SU-DHL-6 (cell line): ENCODE results near the gene TMEM175.

Experiments
- H2AFZ ChIP-seq: fragments of 200-600 bp; sonication (generic); 2 replicates; pipeline ENCODE4 v1.6.1; 2014; ENCODE audit warnings: low read depth, mild to moderate bottlenecking, moderate library complexity, mixed read lengths, antibody characterized with exemption, low read length; ENCODE audit not compliant: severe bottlenecking
- H3F3A ChIP-seq: fragments of 200-600 bp; shearing (Covaris generic); 2 replicates; pipeline ENCODE4 v1.6.0; 2016; ENCODE audit warnings: antibody characterized with exemption, mild to moderate bottlenecking; ENCODE audit not compliant: insufficient read depth
- H3K27ac ChIP-seq: fragments of 200-600 bp; sonication (generic); 2 replicates; pipeline ENCODE4 v1.5.1; 2016; ENCODE audit warnings: low read depth, mild to moderate bottlenecking, low read length, moderate library complexity, mixed read lengths
- H3K27me3 ChIP-seq: fragments of 200-600 bp; sonication (generic), shearing (Covaris generic); 2 replicates; pipeline ENCODE4 v1.6.0; 2014; ENCODE audit warnings: mild to moderate bottlenecking, low read length
- H3K36me3 ChIP-seq: fragments of 200-600 bp; sonication (generic); 2 replicates; pipeline ENCODE4 v1.6.1; 2014; ENCODE audit warnings: mild to moderate bottlenecking, low read length, mixed read lengths
- H3K4me2 ChIP-seq: fragments of 300-600, 200-600 bp; shearing (Covaris generic), sonication (generic); 2 replicates; pipeline ENCODE4 v1.6.0; 2014; ENCODE audit warnings: low read length, low read depth, mild to moderate bottlenecking; ENCODE audit not compliant: poor library complexity, severe bottlenecking
- H3K4me3 ChIP-seq: fragments of 200-600 bp; sonication (generic); 2 replicates; pipeline ENCODE4 v1.5.1; 2014; ENCODE audit warnings: antibody characterized with exemption, low read length, mild to moderate bottlenecking, mixed read lengths; ENCODE audit not compliant: insufficient read depth, poor library complexity, severe bottlenecking
- H3K79me2 ChIP-seq: fragments of 200-600 bp; sonication (generic); 2 replicates; pipeline ENCODE4 v1.6.1; 2014; ENCODE audit warnings: mild to moderate bottlenecking, low read length, moderate library complexity; ENCODE audit not compliant: insufficient read depth
- H3K9ac ChIP-seq: fragments of 200-600 bp; sonication (generic); 2 replicates; pipeline ENCODE4 v1.7.0; 2014; ENCODE audit warnings: mild to moderate bottlenecking, low read length
- H3K9me2 ChIP-seq: fragments of 200-600 bp; sonication (generic); replicated peaks from 2 replicates; pipeline ENCODE4 v1.6.1; 2014; ENCODE audit warnings: low read length; ENCODE audit not compliant: insufficient read depth
- H3K9me3 ChIP-seq: fragments of 200-600 bp; sonication (generic); 2 replicates; pipeline ENCODE4 v1.6.1; 2014; ENCODE audit warnings: low read length, mixed read lengths; ENCODE audit not compliant: insufficient read depth
- H4K20me1 ChIP-seq: fragments of 200-600 bp; sonication (generic); 2 replicates; pipeline ENCODE4 v1.6.1; 2014; ENCODE audit warnings: low read depth, mild to moderate bottlenecking, antibody characterized with exemption, low read length, moderate library complexity, mixed read lengths
- CTCF ChIP-seq: fragments of 200-600 bp; sonication (generic); IDR thresholded peaks from one replicate; pipeline ENCODE4 v1.5.1; 2017; ENCODE audit warnings: antibody characterized with exemption, mild to moderate bottlenecking, low read length, moderate library complexity; ENCODE audit not compliant: insufficient read depth, poor library complexity, severe bottlenecking
- EZH2phosphoT487 ChIP-seq: fragments of 200-600 bp; sonication (generic), shearing (Covaris generic); conservative IDR thresholded peaks from 2 replicates; pipeline ENCODE4 v1.6.1; 2018; ENCODE audit warnings: mild to moderate bottlenecking, antibody characterized with exemption, low read length, moderate library complexity, mixed read lengths

TMEM175 gene

DNA sequence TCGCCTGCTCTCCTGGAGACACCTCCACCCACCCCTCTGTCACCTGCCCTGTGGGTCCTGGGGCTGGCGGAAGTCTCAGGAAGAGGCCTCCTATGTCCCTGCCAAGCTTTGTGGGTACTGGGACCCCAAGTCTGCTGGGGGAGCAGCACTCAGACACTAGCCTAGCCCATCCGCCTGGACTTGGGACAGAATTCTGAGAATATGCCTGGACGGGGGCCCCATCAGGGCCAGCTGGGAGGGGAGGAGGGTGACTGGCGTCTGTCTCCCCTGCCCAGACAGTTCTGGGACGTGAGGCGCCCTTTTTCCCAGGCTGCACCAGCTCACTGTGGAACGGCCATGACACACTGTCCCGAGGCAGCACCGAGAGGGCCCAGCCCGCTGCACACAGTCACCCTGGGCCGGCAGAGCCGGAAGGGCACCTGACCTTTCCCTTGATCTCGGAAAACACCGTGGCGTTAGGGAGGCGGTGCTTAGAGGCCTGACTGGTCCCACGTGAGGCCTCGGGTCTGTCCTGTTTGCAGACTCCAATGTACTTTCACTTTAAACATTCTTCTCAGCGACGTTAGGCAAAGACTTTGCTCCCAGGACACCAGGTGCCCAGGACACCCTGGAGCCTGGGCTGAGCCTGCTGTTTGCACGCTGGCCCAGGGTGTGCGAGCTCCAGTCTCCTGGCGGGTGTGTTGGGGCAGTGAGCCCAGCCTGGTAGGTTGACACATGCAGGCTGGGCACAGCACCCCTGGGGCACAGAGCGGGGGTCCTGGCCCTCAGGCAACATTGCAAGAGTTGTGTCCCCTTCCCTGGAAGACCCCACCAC, 60.2 kb downstream of the TMEM175 start:
- no peak overlapping the region for H3K4me2 ChIP-seq
- H3K27ac ChIP-seq: no peak overlapping the region
- no peak for TF ChIP-seq CTCF
- TF ChIP-seq EZH2phosphoT487: no peak
- H3K36me3 ChIP-seq: no peaks in the 10 kb centered on the region
- H3F3A ChIP-seq: no peaks in the 10 kb centered on the region
- H3K79me2 ChIP-seq: no peaks in the 10 kb centered on the region
- H3K27me3 ChIP-seq: no peaks in the 10 kb centered on the region
- H2AFZ ChIP-seq: no peak overlapping the region
- H3K9ac ChIP-seq: no peak overlapping the region
- H3K9me3 ChIP-seq: no peaks in the 10 kb centered on the region
- H3K9me2 ChIP-seq: no peaks in the 10 kb centered on the region
- H4K20me1 ChIP-seq: no peaks in the 10 kb centered on the region
- H3K4me3 ChIP-seq: no peak overlapping the region

DNA sequence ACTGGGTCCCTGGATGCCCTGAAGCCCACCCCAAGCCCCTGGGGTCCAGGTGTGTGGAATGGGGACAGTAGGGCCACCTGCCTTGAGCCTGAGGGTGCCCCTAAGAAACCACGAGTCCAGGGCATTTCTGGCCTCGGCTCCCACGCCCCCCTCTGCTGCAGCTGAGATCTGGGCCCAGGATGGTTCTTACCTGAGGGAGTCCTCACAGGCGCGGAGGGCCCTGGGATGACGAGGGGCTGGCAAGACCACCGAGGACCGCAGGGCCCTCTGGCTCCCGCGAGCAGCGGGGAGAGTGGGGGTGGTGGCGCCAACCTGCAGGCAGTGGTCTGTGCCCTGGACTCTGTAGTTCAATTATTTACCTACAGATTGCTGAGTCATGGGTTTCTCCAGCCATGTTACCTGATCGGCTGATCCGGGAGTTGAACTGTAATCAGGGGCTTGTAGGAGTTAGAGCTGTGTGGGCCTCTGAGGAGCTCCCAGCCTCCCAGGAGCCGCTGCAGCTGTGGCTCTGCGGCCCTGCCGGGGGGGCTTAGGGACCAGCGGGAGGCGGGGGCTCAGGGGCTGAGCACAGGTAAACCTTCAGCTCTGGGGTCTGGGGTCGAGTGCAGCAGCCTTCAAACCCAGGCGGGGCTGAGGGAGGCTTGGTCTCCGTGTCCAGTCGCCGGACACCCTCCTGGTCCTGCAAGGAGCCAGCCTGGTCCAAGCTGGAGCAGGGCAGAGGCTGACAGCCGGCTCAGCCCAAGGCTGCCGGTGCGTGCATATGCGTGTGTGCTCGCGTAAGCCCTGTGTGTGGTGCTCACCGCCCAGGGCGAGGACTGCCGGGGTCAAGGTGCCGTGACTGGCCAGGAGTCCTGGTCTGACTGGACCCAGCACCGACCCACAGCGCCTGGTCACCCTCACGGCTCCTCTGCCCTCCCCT, 61.1 kb downstream of the TMEM175 start, which contains the start of gene SLC26A1:
SLC26A1 (minus strand) TSS at position 294 of the 919 bp plus-strand sequence. CDS start 1,701 bp downstream, outside the sequence.
- no peaks in the 10 kb centered on the region for H3K36me3 ChIP-seq
- no peak within 1 kb of the TSS for H3K9ac ChIP-seq
- H3K4me3 ChIP-seq: no peak within 1 kb of the TSS
- TF ChIP-seq CTCF: no peak
- TF ChIP-seq EZH2phosphoT487: no peak
- no peaks in the 10 kb centered on the region for H3K79me2 ChIP-seq
- H4K20me1 ChIP-seq: no peaks in the 10 kb centered on the region
- H3K27ac ChIP-seq: no peak within 1 kb of the TSS
- no peaks in the 10 kb centered on the region for H3K27me3 ChIP-seq
- no peaks in the 10 kb centered on the region for H3K9me2 ChIP-seq
- H2AFZ ChIP-seq: no peak within 1 kb of the TSS
- no peaks in the 10 kb centered on the region for H3K9me3 ChIP-seq
- no peak within 1 kb of the TSS for H3K4me2 ChIP-seq
- H3F3A ChIP-seq: no peaks in the 10 kb centered on the region

DNA sequence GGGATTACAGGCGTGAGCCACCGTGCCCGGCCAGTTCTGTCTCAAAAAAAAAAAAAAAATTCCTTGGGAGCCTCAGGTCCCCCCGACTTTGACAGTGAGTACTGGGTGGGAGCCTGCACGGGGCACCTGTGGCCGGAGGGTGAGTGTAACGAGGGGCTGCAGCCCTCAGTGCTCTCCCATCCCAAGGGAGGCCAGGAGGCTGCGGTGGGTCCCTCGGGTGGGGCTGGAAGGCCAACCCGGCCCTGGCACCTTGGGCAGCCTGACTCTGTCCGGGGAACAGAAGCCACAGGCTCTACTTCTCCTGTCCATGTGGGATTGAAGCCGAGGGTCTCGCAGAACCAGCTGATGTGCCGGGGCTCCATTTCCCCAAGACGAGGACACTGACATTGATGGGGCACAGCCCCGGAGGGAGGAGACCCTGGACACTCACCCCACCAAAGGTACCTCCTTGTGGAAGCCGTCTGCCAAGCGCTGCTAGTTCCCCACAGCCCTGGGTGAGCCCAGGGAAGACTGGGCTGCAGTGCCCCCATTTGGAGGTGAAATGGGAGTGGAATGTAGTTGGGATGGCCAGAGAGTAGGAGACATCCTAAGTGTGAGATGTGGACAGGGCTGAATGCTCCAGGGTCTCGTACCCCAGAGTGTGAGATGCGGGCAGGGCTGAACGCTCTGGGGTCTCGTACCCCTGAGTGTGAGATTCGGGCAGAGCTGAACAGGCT, 63.2 kb downstream of the TMEM175 start:
- Histone ChIP-seq H3K9me3 (no peaks in the 10 kb centered on the region), H3K79me2 (no peaks in the 10 kb centered on the region), H3K4me2 (no peak overlapping the region), H2AFZ (no peak overlapping the region), H3K9ac (no peak overlapping the region), H3K27me3 (no peaks in the 10 kb centered on the region), H3K27ac (no peak overlapping the region), H3K9me2 (no peaks in the 10 kb centered on the region), H3F3A (no peaks in the 10 kb centered on the region), H4K20me1 (no peaks in the 10 kb centered on the region), H3K4me3 (no peak overlapping the region), H3K36me3 (no peaks in the 10 kb centered on the region)
- TF ChIP-seq EZH2phosphoT487: no peak
- no peak for TF ChIP-seq CTCF
